NCI-H2196 (cell line): Measurements from ENCODE around the gene SEMA4C.
A peak's percentile ranks its signal among the peaks of the same experiment; 100 is the strongest.

ENCODE experiments used
- DNase-seq: peaks from one replicate; lab custom pipeline; 2025; ENCODE audit not compliant: unreplicated experiment; lab: John Stamatoyannopoulos, UW

The SEMA4C gene

GRCh38 chr2:96882906-96883305 is 13.0 kb upstream of the SEMA4C start:
- no peak for DNase-seq

- DNase-seq: no peak
These were observed 12.3 kb upstream of the SEMA4C start for GRCh38 chr2:96882230-96882629.

DNA sequence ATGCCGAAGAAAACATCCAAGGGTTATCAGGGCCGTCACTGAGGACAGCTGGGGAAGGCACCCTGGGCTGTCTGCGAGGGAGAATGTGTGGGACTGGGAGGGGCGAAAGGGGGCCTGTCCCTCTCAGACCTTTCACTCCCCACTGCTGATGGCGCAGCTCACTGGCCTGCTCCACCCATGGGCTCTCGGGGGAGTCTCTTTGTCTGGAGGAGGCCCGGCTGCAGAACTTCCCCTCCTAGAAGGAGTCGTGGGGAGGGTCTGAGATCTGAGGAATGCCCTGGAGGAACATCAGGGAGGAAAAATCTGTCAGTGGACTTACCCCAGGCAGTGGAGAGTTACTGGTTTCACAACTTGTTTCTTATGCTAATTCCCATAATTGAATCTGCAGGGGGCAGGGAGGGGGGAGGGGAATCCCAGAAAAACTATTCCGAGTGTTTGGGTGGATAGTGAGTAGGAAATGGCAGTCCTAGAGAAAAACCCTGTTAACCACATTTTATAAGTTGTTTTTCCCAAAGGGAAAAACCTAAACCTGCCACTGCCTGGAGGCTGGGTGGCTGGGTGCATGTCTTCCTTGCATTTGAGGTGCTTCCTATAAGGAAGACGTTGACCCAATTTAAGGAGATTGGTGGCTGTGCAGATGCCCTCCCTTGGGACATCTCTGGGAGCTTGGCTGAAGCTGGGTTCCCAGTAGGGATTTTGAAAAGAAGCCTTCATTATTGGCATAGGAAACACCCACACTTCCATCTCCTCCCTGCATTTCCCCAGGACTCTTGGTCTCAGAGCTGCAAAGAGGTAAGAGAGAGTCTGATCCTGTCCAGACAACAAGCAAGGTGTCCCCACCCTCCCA is 11.7 kb upstream of the SEMA4C start:
- DNase-seq: no peak

GRCh38 chr2:96880891-96881273 is 11.0 kb upstream of the SEMA4C start:
- no peak for DNase-seq

GRCh38 chr2:96879545-96880040 is 9.7 kb upstream of the SEMA4C start:
- DNase-seq: no peak

- no peak for DNase-seq
These were observed 9.1 kb upstream of the SEMA4C start for GRCh38 chr2:96878796-96879544.

DNA sequence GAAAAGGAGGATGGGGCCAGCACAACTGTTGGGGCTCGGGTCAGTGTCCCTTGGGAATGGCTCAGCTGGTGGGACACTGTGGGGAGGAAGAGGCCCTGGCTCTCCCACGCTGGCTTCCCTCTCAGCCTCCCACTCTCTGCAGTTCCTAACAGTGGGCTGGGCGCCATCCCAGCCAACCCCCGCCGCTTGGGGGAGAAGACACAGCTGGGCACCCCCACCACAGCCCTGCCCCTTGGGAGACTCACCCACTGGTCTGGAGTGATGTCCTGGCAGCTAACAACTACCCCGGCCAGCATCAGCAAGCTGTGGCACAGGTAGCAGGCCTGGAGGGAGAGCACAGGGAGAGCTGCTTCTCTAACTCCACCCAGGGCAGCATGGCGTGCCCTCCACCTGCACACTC is 8.3 kb upstream of the SEMA4C start:
- no peak for DNase-seq

- no peak for DNase-seq
These were observed 7.8 kb upstream of the SEMA4C start for GRCh38 chr2:96877631-96878092.

GRCh38 chr2:96877042-96877451 is 7.2 kb upstream of the SEMA4C start:
- DNase-seq: no peak

DNA sequence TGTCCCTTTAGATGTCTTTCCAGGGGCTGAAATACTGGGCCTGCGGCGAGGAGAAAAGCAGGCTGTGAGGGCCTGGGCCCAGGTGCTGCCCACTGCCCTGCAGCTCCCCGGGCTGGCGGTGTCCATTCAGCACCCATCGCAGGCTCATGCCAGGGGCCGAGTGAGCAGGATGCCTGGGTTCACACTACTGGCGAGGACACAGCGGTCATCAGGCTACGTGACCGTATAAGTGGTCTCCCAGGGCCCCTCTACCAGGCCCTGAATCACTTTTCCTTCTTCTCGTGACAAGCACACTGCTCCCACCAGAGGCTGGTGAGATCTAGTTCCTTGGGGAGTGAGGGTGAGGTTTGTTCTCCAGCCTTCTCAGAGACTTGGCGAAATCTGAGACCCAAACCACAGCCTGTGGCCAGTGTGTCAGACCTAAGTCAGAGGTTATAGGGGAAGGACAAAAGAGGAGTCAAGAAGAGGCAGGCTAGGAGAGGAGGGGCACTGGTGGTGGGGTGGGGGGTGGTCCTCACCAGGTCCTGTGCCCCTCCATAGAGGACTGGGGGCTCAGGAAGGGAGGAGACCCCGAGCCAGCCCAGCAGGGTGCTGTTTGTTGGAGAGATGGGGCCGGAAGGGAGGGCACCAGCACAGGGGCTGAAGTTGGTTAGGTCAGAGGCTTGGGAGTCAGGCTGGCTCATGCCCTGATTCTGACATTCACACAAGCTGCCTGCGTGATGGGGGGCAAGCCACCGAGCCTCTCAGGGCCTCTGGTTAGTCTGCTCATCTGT is 6.6 kb upstream of the SEMA4C start:
- peak; percentile 26 for DNase-seq

DNA sequence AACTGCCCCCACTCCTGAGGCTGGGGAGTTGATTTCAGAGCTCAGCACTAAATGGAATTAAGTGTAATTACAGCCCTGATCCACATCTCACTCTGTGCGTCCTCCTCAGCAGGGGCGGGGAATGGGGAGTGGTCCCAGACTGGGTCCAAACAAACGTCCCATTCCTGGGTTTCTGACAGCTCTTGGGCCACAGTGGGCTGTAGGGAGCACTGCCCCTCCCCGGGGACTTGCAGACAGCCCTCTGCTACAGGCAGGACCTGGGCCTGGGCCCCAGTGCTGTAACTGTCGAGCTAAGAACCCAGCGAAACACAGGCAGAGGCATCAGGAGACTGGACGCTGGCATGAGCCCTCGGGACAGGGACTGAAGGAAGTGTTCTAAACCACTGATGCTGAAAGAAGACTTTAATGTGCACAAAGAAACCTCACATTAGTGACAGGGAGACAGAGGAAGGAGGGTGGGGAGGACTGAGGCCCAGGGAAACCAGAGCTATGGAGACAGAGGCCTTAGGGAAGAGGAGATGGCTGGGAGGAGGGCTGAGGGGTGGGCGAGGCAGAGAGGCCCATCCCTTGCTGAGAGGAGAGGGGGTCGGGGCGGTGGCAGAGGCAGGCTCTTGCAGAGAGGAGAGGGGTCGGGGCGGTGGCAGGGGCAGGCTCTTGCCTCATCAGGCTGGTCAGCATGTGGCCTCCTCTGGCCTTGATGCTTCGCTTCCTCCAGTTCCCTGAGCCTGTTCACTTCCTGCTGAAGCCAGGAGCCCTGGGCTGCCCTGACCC is 5.8 kb upstream of the SEMA4C start:
- no peak for DNase-seq

GRCh38 chr2:96874198-96874831 is 4.4 kb upstream of the SEMA4C start:
- DNase-seq: no peak

DNA sequence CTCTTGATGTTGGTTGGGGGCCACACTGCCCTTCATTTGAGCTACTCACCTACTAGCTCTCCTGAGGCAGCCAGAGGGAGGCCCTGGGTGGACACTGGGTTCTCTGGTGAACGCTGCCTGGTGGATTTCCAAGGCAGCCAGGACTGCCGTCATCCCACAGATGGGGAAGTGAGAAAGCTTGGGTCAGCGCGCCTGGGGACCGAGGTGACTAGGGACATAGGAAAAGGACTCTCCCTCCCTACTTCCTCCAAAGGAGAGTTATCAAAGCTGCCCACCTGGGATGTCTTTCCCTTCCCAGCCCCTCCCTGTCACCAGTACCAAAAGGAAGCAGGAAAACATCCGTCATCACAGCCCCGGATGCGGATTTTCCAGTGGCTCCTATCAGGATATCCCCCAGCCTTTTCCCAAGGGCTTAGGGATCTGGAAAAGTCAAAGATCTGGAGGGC is 3.8 kb upstream of the SEMA4C start:
- no peak for DNase-seq

- DNase-seq: no peak
These were observed 2.9 kb upstream of the SEMA4C start for GRCh38 chr2:96872591-96873349.

DNA sequence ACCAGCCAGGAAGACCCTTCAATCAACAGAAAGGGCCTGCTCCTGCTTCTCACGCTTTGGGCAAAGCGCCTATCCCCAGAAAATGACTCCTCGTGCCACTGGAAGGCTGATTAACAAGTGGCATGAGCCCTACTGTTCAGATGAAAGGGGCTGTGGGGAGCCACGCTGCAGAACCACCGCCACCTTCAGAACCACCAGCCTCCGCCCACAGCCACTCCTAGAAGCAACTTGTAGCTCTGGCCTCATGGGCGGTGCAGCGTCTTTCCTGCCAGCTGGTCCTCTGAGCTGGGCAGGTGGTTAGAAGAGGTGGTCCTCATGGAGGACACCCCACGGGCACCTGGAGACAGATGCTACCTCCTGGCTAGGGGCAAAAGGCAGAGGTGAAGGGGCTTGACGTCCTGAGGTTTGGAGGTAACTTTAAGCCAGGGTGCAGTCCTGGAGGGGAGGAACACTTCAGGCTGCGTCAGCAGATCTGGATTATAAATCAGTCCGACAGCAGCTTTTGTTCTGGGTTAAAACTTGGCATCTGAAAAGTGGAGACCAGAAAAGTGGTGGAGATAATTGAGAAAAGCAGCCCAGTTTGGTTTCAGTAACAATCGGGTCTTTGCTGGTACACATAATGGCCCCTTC is 861 bp upstream of the SEMA4C start:
- DNase-seq: peak; percentile 54

DNA sequence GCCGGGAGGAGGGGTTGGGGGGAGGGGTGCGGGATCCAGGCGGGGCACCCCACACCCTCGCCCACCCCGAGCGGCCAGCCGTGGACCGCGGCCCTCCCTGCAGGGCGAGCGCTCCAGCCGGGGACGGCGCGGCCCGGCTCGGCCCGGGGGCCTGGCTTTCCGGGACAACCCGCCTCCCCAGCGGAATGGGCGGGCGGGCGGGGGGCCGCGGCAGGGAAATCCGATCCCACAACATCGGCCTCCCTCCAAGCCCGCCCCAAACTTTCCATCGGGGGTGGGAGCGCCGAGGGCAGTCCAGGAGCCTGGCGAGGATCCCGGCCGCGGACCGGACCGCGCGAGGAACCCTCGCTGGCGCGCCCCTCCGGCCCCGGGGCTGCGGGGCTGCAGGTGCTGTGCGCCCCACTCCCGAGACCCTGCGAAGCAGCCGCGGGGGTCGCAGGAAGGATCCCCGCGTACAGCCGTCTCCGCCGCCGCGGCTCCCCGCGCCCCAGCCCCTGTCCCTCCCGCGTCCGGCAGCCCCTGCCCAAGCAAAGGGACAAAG is 529 bp downstream of the SEMA4C start:
- DNase-seq: peak; percentile 39

DNA sequence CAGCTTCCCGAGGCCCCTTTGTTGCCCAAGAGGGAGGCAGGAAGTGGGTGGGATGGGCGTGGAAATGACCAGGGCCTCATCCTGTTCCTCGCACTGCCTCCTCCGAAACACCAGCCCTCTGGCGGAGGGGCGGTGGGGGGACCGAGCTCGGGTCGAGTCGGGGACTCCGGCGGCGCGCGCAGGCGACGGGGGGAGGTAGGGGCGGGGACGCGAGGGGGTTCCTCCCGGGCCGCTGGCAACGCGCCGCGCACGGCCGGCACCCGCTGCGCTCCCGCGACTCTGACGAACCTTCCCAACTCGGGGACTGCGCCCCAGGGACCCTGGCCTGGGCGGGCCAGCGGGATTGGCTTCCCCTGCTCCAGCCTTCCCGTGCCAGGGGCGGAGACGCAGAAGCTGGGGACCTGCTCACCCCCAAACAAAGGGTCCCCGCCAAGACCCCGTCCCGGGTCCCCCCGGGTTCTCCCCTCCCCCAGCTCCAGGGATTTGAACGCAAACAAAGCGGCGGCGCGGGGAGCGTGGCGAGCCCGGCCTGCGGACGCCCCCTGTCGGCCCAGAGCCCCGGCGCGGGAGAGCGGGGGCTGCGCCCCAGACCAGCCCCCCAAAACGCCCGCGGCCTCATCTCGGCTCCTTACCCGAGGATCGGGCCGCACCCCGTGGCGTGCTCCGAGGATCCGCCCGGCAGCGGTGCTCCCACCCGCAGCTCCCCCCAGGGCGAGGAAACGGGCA is 1.2 kb downstream of the SEMA4C start:
- peak; percentile 50 for DNase-seq
